Choroid plexus epithelial cell (primary cell): ENCODE results near the gene SESN2.

Experiments
- DNase-seq: peaks from one replicate; pipeline ENCODE4 v3.0.0-alpha.2; 2010; ENCODE audit warnings: low read depth
- H3K4me3 ChIP-seq: 2 replicates; pipeline ENCODE4 v1.5.1; 2011; ENCODE audit warnings: low read depth, mild to moderate bottlenecking, control low read depth, low read length, moderate library complexity
- CTCF ChIP-seq: conservative IDR thresholded peaks from 2 replicates; pipeline ENCODE4 v1.5.1; 2011; ENCODE audit warnings: low read depth, mild to moderate bottlenecking, control low read depth, inconsistent platforms, low read length, moderate library complexity

Gene SESN2

DNA sequence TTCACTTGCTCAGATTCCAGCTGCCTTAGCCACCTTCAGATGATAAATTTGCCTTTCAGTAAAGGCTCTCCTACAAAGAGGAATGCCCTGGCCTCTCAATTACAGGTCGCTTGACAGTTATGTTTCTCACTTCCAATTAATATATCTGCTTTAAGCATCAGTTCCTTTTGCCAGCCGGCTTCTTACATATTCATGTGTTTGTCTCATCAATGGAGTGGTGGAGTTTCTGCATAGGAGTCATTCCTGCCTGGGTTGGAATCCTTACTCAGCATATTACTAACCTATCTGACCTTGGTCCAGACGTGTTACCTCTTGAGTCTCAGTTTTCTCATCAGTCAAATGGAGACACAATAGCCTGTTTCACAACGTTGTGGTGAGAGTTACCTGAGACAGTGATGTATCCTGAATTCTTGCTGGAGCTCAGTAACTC lies 9.4 kb upstream of the SESN2 start:
- H3K4me3 ChIP-seq: no peak overlapping the region
- no peak for TF ChIP-seq CTCF
- no peak for DNase-seq

GRCh38 chr1:28256197-28256827 lies 3.0 kb upstream of the SESN2 start:
- no peak overlapping the region for H3K4me3 ChIP-seq
- no peak for TF ChIP-seq CTCF
- no peak for DNase-seq

- no peak for TF ChIP-seq CTCF
- DNase-seq: no peak
- no peak overlapping the region for H3K4me3 ChIP-seq
Measured at GRCh38 chr1:28257736-28258135, 1.6 kb upstream of the SESN2 start.

DNA sequence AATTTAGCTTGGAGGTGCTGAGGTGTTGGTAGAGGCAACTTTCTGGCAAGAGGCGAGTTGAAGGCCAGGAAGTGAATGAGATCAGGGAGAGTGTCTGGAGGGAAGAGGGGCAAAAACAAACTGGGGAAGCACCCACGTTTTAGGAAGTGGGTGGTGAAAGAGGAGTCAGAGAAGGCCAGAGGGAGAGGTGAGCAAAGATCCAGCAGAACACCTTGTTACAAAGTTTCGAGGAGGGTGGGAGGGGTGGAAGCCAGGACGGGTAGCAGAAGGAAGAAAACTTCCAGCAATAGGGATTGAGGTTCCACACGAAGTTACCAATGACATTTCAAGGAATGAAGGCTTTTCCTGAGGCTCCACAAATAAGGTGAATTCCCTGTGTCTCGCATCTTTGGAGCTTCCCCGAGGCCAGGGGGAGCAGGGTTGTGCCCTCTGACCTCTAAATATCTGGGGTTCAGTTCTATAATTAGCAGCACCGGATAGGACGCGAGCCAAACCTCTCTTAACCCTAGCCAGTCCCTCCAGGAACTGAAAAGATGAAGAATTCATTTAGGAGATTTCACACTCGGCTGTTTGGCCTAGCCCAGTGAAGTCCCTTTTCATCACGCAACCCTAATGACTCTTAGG lies 578 bp upstream of the SESN2 start:
- no peak for DNase-seq
- no peak for TF ChIP-seq CTCF
- peak overlapping the region; percentile 41 for H3K4me3 ChIP-seq

GRCh38 chr1:28259934-28260802 lies 850 bp downstream of the SESN2 start:
- peak overlapping the region; percentile 97 for H3K4me3 ChIP-seq
- TF ChIP-seq CTCF: no peak
- DNase-seq: peak; percentile 91

DNA sequence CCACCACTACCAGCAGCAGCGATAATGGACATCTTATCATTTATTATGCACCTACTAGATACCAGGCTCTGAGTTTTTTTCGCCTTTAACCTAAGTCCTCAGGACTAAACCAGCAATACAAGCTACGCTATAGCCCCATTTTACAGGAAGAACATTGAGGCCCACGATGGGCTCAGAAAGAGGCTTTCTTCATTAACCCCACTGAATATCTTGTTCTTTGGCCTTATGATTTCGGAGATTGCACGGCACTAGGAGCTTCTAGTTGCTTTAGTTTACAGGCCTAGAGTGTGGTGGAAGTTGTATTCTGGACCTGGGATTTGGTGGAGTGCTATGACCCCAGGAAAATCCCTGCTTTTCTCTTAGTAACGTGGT lies 1.5 kb downstream of the SESN2 start:
- H3K4me3 ChIP-seq: peak overlapping the region; percentile 97
- TF ChIP-seq CTCF: no peak
- DNase-seq: no peak
